ENCODE data around the gene MCOLN1. TPM values are rescaled to one million over a fixed set of nuclear protein-coding genes. Genes with fewer than 3 reads are reported as not detected.

Gene MCOLN1
- total and polyA plus RNA-seq, 2 of the 4 experiments (the other 2 are of a cell fraction) = 3.4 to 19.6 TPM

DNA sequence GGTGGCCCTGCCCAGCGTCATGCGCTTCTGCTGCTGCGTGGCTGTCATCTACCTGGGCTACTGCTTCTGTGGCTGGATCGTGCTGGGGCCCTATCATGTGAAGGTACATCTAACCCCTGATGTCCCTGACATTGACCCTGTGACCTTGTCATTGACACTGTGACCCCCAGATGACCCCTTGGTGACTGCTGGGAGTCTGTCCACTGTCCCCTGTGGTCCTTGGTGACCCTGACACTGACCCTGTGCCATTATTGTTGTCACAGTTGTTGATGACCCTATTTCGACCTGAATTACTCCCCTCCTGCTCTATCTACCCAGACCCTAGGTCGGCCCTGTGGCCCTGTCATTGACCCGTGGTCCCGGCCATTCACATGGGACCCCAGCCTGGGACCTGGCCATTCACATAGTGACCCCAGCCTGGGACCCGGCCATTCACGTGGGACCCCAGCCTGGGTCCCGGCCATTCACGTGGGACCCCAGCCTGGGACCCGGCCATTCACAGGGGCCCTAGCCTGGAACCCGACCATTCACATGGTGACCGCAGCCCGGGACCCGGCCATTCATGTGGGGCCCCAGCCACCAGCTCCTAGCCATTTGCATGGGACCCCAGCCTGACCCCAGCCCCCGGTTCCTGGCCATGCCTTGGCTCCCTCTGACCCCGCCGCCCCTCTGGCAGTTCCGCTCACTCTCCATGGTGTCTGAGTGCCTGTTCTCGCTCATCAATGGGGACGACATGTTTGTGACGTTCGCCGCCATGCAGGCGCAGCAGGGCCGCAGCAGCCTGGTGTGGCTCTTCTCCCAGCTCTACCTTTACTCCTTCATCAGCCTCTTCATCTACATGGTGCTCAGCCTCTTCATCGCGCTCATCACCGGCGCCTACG is 7.4 kb downstream of the MCOLN1 start:
- peaks cover 8% of the 10 kb centered on the region for H3K4me1 ChIP-seq (ENCODE audit: control insufficient read depth, insufficient read depth, low read length)
- ATAC-seq (ENCODE audit: low read depth) (no peak), DNase-seq (no peak)
- H3K4ac ChIP-seq (ENCODE audit: low read depth, low read length) = no peak overlapping the region
- H3K23ac ChIP-seq (ENCODE audit: low read depth, low read length) = no peak overlapping the region
- no peak overlapping the region for H2BK5ac ChIP-seq (ENCODE audit: low read depth, low read length, poor library complexity, severe bottlenecking)
- POLR2A ChIA-PET (ENCODE audit: unreplicated experiment) = no interaction called here
- H2BK15ac ChIP-seq (ENCODE audit: low read depth, low read length) = no peak overlapping the region
- no peak overlapping the region for H2AK5ac ChIP-seq (ENCODE audit: low read depth, low read length)
- H3K9ac ChIP-seq (ENCODE audit: low read depth, low read length) = no peak overlapping the region
- H3K27ac ChIP-seq (ENCODE audit: insufficient read depth, low read length) = no peak overlapping the region
- H3K79me1 ChIP-seq (ENCODE audit: low read depth in 1 of 2, low read length in 2 of 2) = peaks cover 0 to 5% of the 10 kb centered on the region in 2 experiments; a peak in 1 of 4 replicates
- no peak overlapping the region for H3K14ac ChIP-seq (replicated peaks; ENCODE audit: low read depth, low read length)
- TF ChIP-seq, protein P1, sequence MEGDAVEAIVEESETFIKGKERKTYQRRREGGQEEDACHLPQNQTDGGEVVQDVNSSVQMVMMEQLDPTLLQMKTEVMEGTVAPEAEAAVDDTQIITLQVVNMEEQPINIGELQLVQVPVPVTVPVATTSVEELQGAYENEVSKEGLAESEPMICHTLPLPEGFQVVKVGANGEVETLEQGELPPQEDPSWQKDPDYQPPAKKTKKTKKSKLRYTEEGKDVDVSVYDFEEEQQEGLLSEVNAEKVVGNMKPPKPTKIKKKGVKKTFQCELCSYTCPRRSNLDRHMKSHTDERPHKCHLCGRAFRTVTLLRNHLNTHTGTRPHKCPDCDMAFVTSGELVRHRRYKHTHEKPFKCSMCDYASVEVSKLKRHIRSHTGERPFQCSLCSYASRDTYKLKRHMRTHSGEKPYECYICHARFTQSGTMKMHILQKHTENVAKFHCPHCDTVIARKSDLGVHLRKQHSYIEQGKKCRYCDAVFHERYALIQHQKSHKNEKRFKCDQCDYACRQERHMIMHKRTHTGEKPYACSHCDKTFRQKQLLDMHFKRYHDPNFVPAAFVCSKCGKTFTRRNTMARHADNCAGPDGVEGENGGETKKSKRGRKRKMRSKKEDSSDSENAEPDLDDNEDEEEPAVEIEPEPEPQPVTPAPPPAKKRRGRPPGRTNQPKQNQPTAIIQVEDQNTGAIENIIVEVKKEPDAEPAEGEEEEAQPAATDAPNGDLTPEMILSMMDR (conservative IDR thresholded peaks at IDR 0.05; ENCODE audit: low read depth, low read length) = no peak
- TF ChIP-seq MAZ (IDR thresholded peaks at IDR 0.05; ENCODE audit: borderline replicate concordance, low read depth, low read length) (no peak), BHLHE40 (IDR thresholded peaks at IDR 0.05; ENCODE audit: low read depth, low read length) (no peak), CEBPB (IDR thresholded peaks at IDR 0.05; ENCODE audit: low read depth, low read length) (no peak), FOS (IDR thresholded peaks at IDR 0.05; ENCODE audit: low read depth, low read length) (no peak), RAD21 (IDR thresholded peaks at IDR 0.05; ENCODE audit: low read length) (no peak), NFE2L2 (IDR thresholded peaks at IDR 0.05; ENCODE audit: low read depth, low read length) (no peak)
- TF ChIP-seq, protein P2, sequence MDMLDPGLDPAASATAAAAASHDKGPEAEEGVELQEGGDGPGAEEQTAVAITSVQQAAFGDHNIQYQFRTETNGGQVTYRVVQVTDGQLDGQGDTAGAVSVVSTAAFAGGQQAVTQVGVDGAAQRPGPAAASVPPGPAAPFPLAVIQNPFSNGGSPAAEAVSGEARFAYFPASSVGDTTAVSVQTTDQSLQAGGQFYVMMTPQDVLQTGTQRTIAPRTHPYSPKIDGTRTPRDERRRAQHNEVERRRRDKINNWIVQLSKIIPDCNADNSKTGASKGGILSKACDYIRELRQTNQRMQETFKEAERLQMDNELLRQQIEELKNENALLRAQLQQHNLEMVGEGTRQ (IDR thresholded peaks at IDR 0.05; ENCODE audit: low read depth, low read length) = no peak
- intact Hi-C loops (cut with micrococcal nuclease) = loop anchor here (5.0 kb wide), 1 partner anchor 133 kb away; no protein-coding TSS in a partner anchor
- no TSS peak for BruUV-seq (replicated peaks)
- no peak overlapping the region for H3K18ac ChIP-seq (ENCODE audit: low read depth, low read length)
- H4K20me1 ChIP-seq (ENCODE audit: insufficient read depth, low read length) = no peaks in the 10 kb centered on the region
- peaks cover 15% of the 10 kb centered on the region for H3K36me3 ChIP-seq (ENCODE audit: control insufficient read depth, insufficient read depth, low read length)
- H3K9me1 ChIP-seq (ENCODE audit: insufficient read depth, low read length) = peaks cover 4% of the 10 kb centered on the region
- no peak overlapping the region for H4K5ac ChIP-seq (ENCODE audit: low read depth, low read length)
- in situ Hi-C loops (cut with MboI; ENCODE audit: low sequenced_read_pairs) = no loop called here
- H3K9me3 ChIP-seq (ENCODE audit: control insufficient read depth, insufficient read depth, low read length) = no peaks in the 10 kb centered on the region
- CTCF ChIA-PET = no interaction called here
- no peak overlapping the region for H4K8ac ChIP-seq (ENCODE audit: low read depth in 2 of 2, low read length in 2 of 2)
- H3K4me3 ChIP-seq (ENCODE audit: insufficient read depth, low read depth, low read length) = no peak overlapping the region
- H3K4me2 ChIP-seq (ENCODE audit: low read depth, low read length) = no peak overlapping the region
- no peak overlapping the region for H3K56ac ChIP-seq (ENCODE audit: extremely low read depth, insufficient read depth, low read length)
- no peak overlapping the region for H2BK20ac ChIP-seq (ENCODE audit: low read depth, low read length)
- H4K91ac ChIP-seq (ENCODE audit: insufficient read depth, low read depth, low read length) = no peak overlapping the region
- H2AFZ ChIP-seq (replicated peaks; ENCODE audit: low read length, poor library complexity) = no peak overlapping the region
- no peaks in the 10 kb centered on the region for H3K27me3 ChIP-seq (ENCODE audit: control insufficient read depth, insufficient read depth, low read length)
- no peak overlapping the region for H2BK120ac ChIP-seq (ENCODE audit: low read depth, low read length)
- 94% methylated on average over 12 of the region's 33 CpGs; no CpG with 5 or more reads in 1 of the 2 experiments for WGBS, 2 experiments (ENCODE audit: extremely low coverage in 2 of 2, insufficient read length in 1 of 2)
- dilution Hi-C loops (cut with HindIII; ENCODE audit: low sequenced_read_pairs, unreplicated experiment) = no loop called here
- H2AK9ac ChIP-seq (replicated peaks; ENCODE audit: low read depth, low read length, poor library complexity) = peak overlapping the region; percentile 52

Data from IMR-90 (cell line).